IMR-90 (cell line): Measurements from ENCODE around the gene TOX3. TPM values are rescaled to one million over a fixed set of nuclear protein-coding genes. Genes with fewer than 3 reads are reported as not detected.

Experiments
- ATAC-seq: fragments of 200-7000 bp; cut with Tn5 transposase; 2 replicates; pipeline ENCODE4 v1.9.1; 2020; ENCODE audit warnings: low read depth, mild to moderate bottlenecking, moderate library complexity
- BruUV-seq: library from RNA; stranded (reverse); fragments of 400-500 nt; replicated peaks from 2 replicates; lab custom pipeline; 2021; lab: Mats Ljungman, UMichigan
- CTCF ChIA-PET: fragments of 300-600 bp; formaldehyde crosslinking; extraction: SDS; loops from one replicate; lab custom pipeline; 2021; ENCODE audit warnings: antibody characterized with exemption; lab: Yijun Ruan, JAX
- POLR2A ChIA-PET: fragments of 300-600 bp; sonication (Branson Sonifier 250); formaldehyde crosslinking; loops from one replicate; lab custom pipeline; 2022; ENCODE audit warnings: antibody characterized with exemption; ENCODE audit not compliant: unreplicated experiment; lab: Charles Lee
- DNase-seq: peaks from one replicate; pipeline ENCODE4 v3.0.0; 2013
- H2AFZ ChIP-seq: replicated peaks from 2 replicates; pipeline ENCODE3; 2013; ENCODE audit warnings: low read length, mild to moderate bottlenecking; ENCODE audit not compliant: poor library complexity
- H2AK5ac ChIP-seq: 2 replicates; pipeline ENCODE4 v1.6.1; 2013; ENCODE audit warnings: low read depth, low read length, inconsistent platforms
- H2AK9ac ChIP-seq: replicated peaks from 2 replicates; pipeline ENCODE3; 2013; ENCODE audit warnings: mild to moderate bottlenecking, low read depth, low read length, moderate library complexity; ENCODE audit not compliant: poor library complexity
- H2BK120ac ChIP-seq: 2 replicates; pipeline ENCODE4 v1.6.1; 2013; ENCODE audit warnings: low read depth, low read length, inconsistent platforms
- H2BK15ac ChIP-seq: 3 replicates; pipeline ENCODE4 v1.6.1; 2013; ENCODE audit warnings: low read depth, low read length, inconsistent platforms
- H2BK20ac ChIP-seq: 2 replicates; pipeline ENCODE4 v1.6.1; 2013; ENCODE audit warnings: low read depth, mild to moderate bottlenecking, inconsistent platforms, low read length, moderate library complexity
- H2BK5ac ChIP-seq: 2 replicates; pipeline ENCODE4 v1.6.1; 2013; ENCODE audit warnings: mild to moderate bottlenecking, low read depth, low read length, inconsistent platforms; ENCODE audit not compliant: poor library complexity, severe bottlenecking
- H3K14ac ChIP-seq: replicated peaks from 2 replicates; pipeline ENCODE4 v1.6.1; 2013; ENCODE audit warnings: low read depth, low read length, inconsistent platforms
- H3K18ac ChIP-seq: 2 replicates; pipeline ENCODE4 v1.6.1; 2013; ENCODE audit warnings: low read depth, low read length, control low read depth
- H3K23ac ChIP-seq: 2 replicates; pipeline ENCODE4 v1.6.1; 2013; ENCODE audit warnings: low read depth, low read length, inconsistent platforms
- H3K27ac ChIP-seq: 2 replicates; pipeline ENCODE4 v1.5.1; 2013; ENCODE audit warnings: mild to moderate bottlenecking, control low read depth, low read length; ENCODE audit not compliant: insufficient read depth
- H3K27me3 ChIP-seq: 2 replicates; pipeline ENCODE4 v1.6.1; 2013; ENCODE audit warnings: low read length; ENCODE audit not compliant: control insufficient read depth, insufficient read depth
- H3K36me3 ChIP-seq: 2 replicates; pipeline ENCODE4 v1.6.1; 2013; ENCODE audit warnings: low read length, mixed read lengths; ENCODE audit not compliant: control insufficient read depth, insufficient read depth
- H3K4ac ChIP-seq: 2 replicates; pipeline ENCODE4 v1.6.1; 2013; ENCODE audit warnings: low read depth, low read length, inconsistent platforms
- H3K4me1 ChIP-seq: 2 replicates; pipeline ENCODE4 v1.6.1; 2013; ENCODE audit warnings: low read length, mixed read lengths; ENCODE audit not compliant: control insufficient read depth, insufficient read depth
- H3K4me2 ChIP-seq: 2 replicates; pipeline ENCODE4 v1.6.1; 2013; ENCODE audit warnings: low read depth, mild to moderate bottlenecking, control low read depth, low read length, moderate library complexity
- H3K4me3 ChIP-seq: 2 replicates; pipeline ENCODE4 v1.5.1; 2013; ENCODE audit warnings: low read depth, mild to moderate bottlenecking, control low read depth, low read length, moderate library complexity; ENCODE audit not compliant: insufficient read depth
- H3K56ac ChIP-seq: 2 replicates; pipeline ENCODE4 v1.6.1; 2013; ENCODE audit warnings: low read length, inconsistent platforms; ENCODE audit not compliant: insufficient read depth; ENCODE audit errors: extremely low read depth
- H3K79me1 ChIP-seq, 2 experiments: 2 replicates each; pipeline ENCODE4 v1.6.1; 2013; ENCODE audit warnings: low read length in 2 of 2, inconsistent platforms in 1 of 2, low read depth in 1 of 2
- H3K9ac ChIP-seq: 2 replicates; pipeline ENCODE4 v1.6.1; 2013; ENCODE audit warnings: low read depth, low read length, control low read depth
- H3K9me1 ChIP-seq: 2 replicates; pipeline ENCODE4 v1.6.1; 2013; ENCODE audit warnings: low read length, inconsistent platforms; ENCODE audit not compliant: insufficient read depth
- H3K9me3 ChIP-seq: 2 replicates; pipeline ENCODE4 v1.6.1; 2013; ENCODE audit warnings: low read length; ENCODE audit not compliant: control insufficient read depth, insufficient read depth
- H4K20me1 ChIP-seq: 2 replicates; pipeline ENCODE4 v1.6.1; 2013; ENCODE audit warnings: low read length, inconsistent platforms; ENCODE audit not compliant: insufficient read depth
- H4K5ac ChIP-seq: 2 replicates; pipeline ENCODE4 v1.6.1; 2013; ENCODE audit warnings: mild to moderate bottlenecking, low read depth, low read length, control low read depth
- H4K8ac ChIP-seq, 2 experiments: 2 replicates each; pipeline ENCODE4 v1.6.1; 2013; ENCODE audit warnings: low read depth in 2 of 2, low read length in 2 of 2, control low read depth in 1 of 2, inconsistent platforms in 1 of 2
- H4K91ac ChIP-seq: 2 replicates; pipeline ENCODE4 v1.6.1; 2013; ENCODE audit warnings: low read depth, low read length, inconsistent platforms; ENCODE audit not compliant: insufficient read depth
- BHLHE40 ChIP-seq: fragments of 150-350 bp; IDR thresholded peaks from 2 replicates; pipeline ENCODE4 v1.6.1; 2016; ENCODE audit warnings: mild to moderate bottlenecking, low read depth, low read length
- MAFK ChIP-seq: IDR thresholded peaks from 2 replicates; pipeline ENCODE4 v1.6.1; 2012; ENCODE audit warnings: low read depth, low read length, improper control_type of control experiment
- MAZ ChIP-seq: IDR thresholded peaks from 2 replicates; pipeline ENCODE4 v1.6.1; 2012; ENCODE audit warnings: low read depth, mild to moderate bottlenecking, low read length, improper control_type of control experiment, moderate library complexity, borderline replicate concordance
- MXI1 ChIP-seq: IDR thresholded peaks from 2 replicates; pipeline ENCODE4 v1.6.1; 2012; ENCODE audit warnings: low read depth, mild to moderate bottlenecking, low read length, moderate library complexity, borderline replicate concordance
- WGBS, 2 experiments: methylation state at CpG; one replicate each; pipeline versions ENCODE4 v1.1.5 to v1.1.7; 2013; ENCODE audit warnings: missing lambda C conversion rate in 2 of 2; ENCODE audit not compliant: insufficient read length in 1 of 2; ENCODE audit errors: extremely low coverage in 2 of 2; 5-methylcytosine and 5-hydroxymethylcytosine counted together
- dilution Hi-C: fragments of 300-500 bp; cut with HindIII; formaldehyde crosslinking; loops from one replicate; pipeline ENCODE4 v1.14.3; 2018; ENCODE audit warnings: low sequenced_read_pairs; ENCODE audit not compliant: unreplicated experiment
- in situ Hi-C: fragments of 300-500 bp; cut with MboI; formaldehyde crosslinking; loops from 3 replicates; pipeline ENCODE4 v1.14.3; 2019; ENCODE audit warnings: low sequenced_read_pairs, inconsistent platforms, mixed read lengths
- intact Hi-C: fragments of 100-400 bp; cut with micrococcal nuclease; formaldehyde crosslinking; loops from 2 replicates; pipeline ENCODE4 v1.10.0; 2022
- polyA plus RNA-seq, 3 experiments: library from polyadenylated mRNA; depleted of rRNA; stranded (reverse); fragments of >200 nt; gene quantifications; 2 replicates each; pipeline ENCODE4 v1.2.3, GENCODE V29; 2012; ENCODE audit warnings: low replicate concordance in 1 of 3
- total RNA-seq: library from RNA; depleted of rRNA; stranded (reverse); fragments of >200 nt; gene quantifications from 2 replicates; pipeline ENCODE4 v1.2.3, GENCODE V29; 2012

Gene TOX3
- total and polyA plus RNA-seq, 2 of the 4 experiments (the other 2 are of a cell fraction), result not detected

- no TSS peak for BruUV-seq
Observed at GRCh38 chr16:52578829-52579498, 32.0 kb upstream of the TOX3 start.

More at GRCh38 chr16:52578829-52579498, 32.0 kb upstream of the TOX3 start:
- no peak for DNase-seq
- Histone ChIP-seq H3K27ac (no peak overlapping the region), H2BK120ac (no peak overlapping the region), H2AK9ac (no peak overlapping the region), H4K5ac (no peak overlapping the region), H2BK5ac (no peak overlapping the region), H3K14ac (no peak overlapping the region), H2AK5ac (no peak overlapping the region), H4K20me1 (no peaks in the 10 kb centered on the region), H3K56ac (no peak overlapping the region), H3K9me3 (peaks cover 4% of the 10 kb centered on the region; the same call in 1 of the 2 replicates), H3K9me1 (no peaks in the 10 kb centered on the region), H3K4me1 (no peaks in the 10 kb centered on the region), H3K36me3 (no peaks in the 10 kb centered on the region), H2BK20ac (no peak overlapping the region), H4K8ac (no peak overlapping the region), H3K4ac (no peak overlapping the region), H4K91ac (no peak overlapping the region), H3K79me1 (no peaks in the 10 kb centered on the region), H3K9ac (no peak overlapping the region), H2AFZ (no peak overlapping the region), H2BK15ac (no peak overlapping the region), H3K18ac (no peak overlapping the region), H3K27me3 (no peaks in the 10 kb centered on the region), H3K4me2 (no peak overlapping the region), H3K4me3 (no peak overlapping the region), H3K23ac (no peak overlapping the region)
- ChIA-PET POLR2A (no interaction called here), CTCF (no interaction called here)
- intact Hi-C loops, result no loop called here
- no peak for ATAC-seq
- TF ChIP-seq MAZ, result no peak
- TF ChIP-seq BHLHE40, result no peak
- TF ChIP-seq MAFK, result no peak
- no peak for TF ChIP-seq MXI1
- in situ Hi-C loops, result no loop called here
- dilution Hi-C loops, result no loop called here
- 80% methylated on average over 2 of the region's 4 CpGs; no CpG with 5 or more reads in 1 of the 2 experiments for WGBS, 2 experiments
